WI38 (cell line): ENCODE results near the gene ZNF490.
"Not testable (repeated sequence)": the region's sequence is repeated elsewhere in the genome, so short reads cannot be mapped to it uniquely, and the experiment has no call there.

ENCODE experiments used
- H3K4me3 ChIP-seq: 2 replicates; pipeline ENCODE4 v1.5.1; 2011; ENCODE audit warnings: low read depth, mild to moderate bottlenecking, control low read depth, low read length
- CTCF ChIP-seq: IDR thresholded peaks from 2 replicates; pipeline ENCODE4 v1.5.1; 2012; ENCODE audit warnings: low read depth, mild to moderate bottlenecking, control low read depth, low read length

Gene ZNF490

GRCh38 chr19:12596485-12596884 is 14.1 kb downstream of the ZNF490 start:
- no peak for TF ChIP-seq CTCF
- H3K4me3 ChIP-seq = no peak overlapping the region

GRCh38 chr19:12581100-12581499 is 29.5 kb downstream of the ZNF490 start:
- no peak overlapping the region for H3K4me3 ChIP-seq
- TF ChIP-seq CTCF = no peak

- no peak for TF ChIP-seq CTCF
Observed at GRCh38 chr19:12580180-12580694, 30.4 kb downstream of the ZNF490 start.

GRCh38 chr19:12578641-12579040 is 32.0 kb downstream of the ZNF490 start:
- TF ChIP-seq CTCF = no peak

More at GRCh38 chr19:12580180-12580694, 30.4 kb downstream of the ZNF490 start:
- H3K4me3 ChIP-seq = no peak overlapping the region

GRCh38 chr19:12574036-12574435 is 36.6 kb downstream of the ZNF490 start:
- TF ChIP-seq CTCF = no peak
- H3K4me3 ChIP-seq = no peak overlapping the region

More at GRCh38 chr19:12578641-12579040, 32.0 kb downstream of the ZNF490 start:
- H3K4me3 ChIP-seq = no peak overlapping the region

GRCh38 chr19:12567951-12568350 is 42.7 kb downstream of the ZNF490 start:
- no peak for TF ChIP-seq CTCF
- no peak overlapping the region for H3K4me3 ChIP-seq

GRCh38 chr19:12566380-12566779 is 44.2 kb downstream of the ZNF490 start:
- not testable (repeated sequence) for H3K4me3 ChIP-seq

GRCh38 chr19:12564016-12564664 is 46.5 kb downstream of the ZNF490 start:
- no peak overlapping the region for H3K4me3 ChIP-seq
- peak; percentile 95 for TF ChIP-seq CTCF
